Muscle layer of duodenum (tissue), 2 donors: Measurements from ENCODE around the gene LRFN2.
A peak's percentile ranks its signal among the peaks of the same experiment; 100 is the strongest.

ENCODE experiments used
- H3K27ac ChIP-seq: one replicate; pipeline ENCODE4 v1.7.0; 2013; ENCODE audit warnings: mild to moderate bottlenecking, low read length
- H3K27me3 ChIP-seq: one replicate; pipeline ENCODE4 v1.7.0; 2013; ENCODE audit warnings: low read depth, mild to moderate bottlenecking, control low read depth, low read length
- H3K36me3 ChIP-seq, 2 donors: one replicate each; pipeline ENCODE4 v1.7.0; 2013; ENCODE audit warnings: low read length in 2 of 2, control low read depth in 1 of 2, mild to moderate bottlenecking in 1 of 2; ENCODE audit not compliant: insufficient read depth in 2 of 2, control insufficient read depth in 1 of 2
- H3K4me1 ChIP-seq, 2 donors: one replicate each; pipeline ENCODE4 v1.7.0; 2013; ENCODE audit warnings: low read length in 2 of 2, mild to moderate bottlenecking in 2 of 2, control low read depth in 1 of 2, moderate library complexity in 1 of 2; ENCODE audit not compliant: insufficient read depth in 2 of 2, control insufficient read depth in 1 of 2
- H3K4me3 ChIP-seq, 2 donors: one replicate each; pipeline ENCODE4 v1.7.0; 2013; ENCODE audit warnings: low read length in 2 of 2, low read depth in 1 of 2, mild to moderate bottlenecking in 1 of 2
- H3K9me3 ChIP-seq, 2 donors: one replicate each; pipeline ENCODE4 v1.7.0; 2013; ENCODE audit warnings: low read length in 2 of 2, control low read depth in 1 of 2, mild to moderate bottlenecking in 1 of 2; ENCODE audit not compliant: control insufficient read depth in 1 of 2
- donor health status: healthy.

LRFN2 gene

GRCh38 chr6:40586369-40587201 is 579 bp downstream of the LRFN2 start:
- peak overlapping the region; percentile 37 to 70 for H3K4me3 ChIP-seq
- H3K4me1 ChIP-seq, result peaks cover 4 to 20% of the 10 kb centered on the region in 2 donors
- no peaks in the 10 kb centered on the region for H3K9me3 ChIP-seq
- H3K36me3 ChIP-seq, result no peaks in the 10 kb centered on the region
- H3K27ac ChIP-seq, result no peak overlapping the region
- H3K27me3 ChIP-seq, result peaks cover 18% of the 10 kb centered on the region

DNA sequence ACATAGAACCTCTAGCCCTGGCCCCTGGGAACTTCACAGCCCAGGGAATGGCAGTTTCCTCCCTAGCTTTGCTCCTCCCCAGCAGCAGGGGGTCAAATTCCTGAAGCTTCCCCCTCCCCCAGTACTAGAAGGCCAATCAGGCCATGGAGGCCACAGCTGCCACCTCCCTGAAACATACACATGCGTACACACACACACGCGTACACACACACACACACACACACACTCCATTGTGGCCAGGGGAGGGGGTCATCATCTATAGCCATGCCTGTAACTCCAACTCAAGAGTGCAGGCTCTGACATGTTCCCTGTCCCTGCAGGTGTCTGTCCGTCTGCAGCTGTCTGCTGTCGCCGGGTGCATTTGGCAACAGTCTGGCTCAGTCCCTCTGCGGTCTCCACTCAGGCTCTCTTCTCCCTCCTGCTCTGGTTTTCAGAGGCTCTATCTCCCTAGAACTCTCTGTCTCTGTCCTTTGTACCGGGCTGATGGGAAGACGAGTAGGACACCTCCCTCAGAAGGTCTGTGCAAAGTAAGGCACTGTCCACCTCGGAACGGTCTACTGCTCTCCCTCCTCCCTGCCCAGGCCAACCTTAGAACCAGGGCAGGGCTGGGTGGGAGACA is 1.4 kb downstream of the LRFN2 start:
- no peaks in the 10 kb centered on the region for H3K9me3 ChIP-seq
- H3K4me1 ChIP-seq, result peaks cover 4 to 20% of the 10 kb centered on the region in 2 donors
- peaks cover 18% of the 10 kb centered on the region for H3K27me3 ChIP-seq
- no peak overlapping the region for H3K27ac ChIP-seq
- H3K4me3 ChIP-seq, result no peak overlapping the region
- H3K36me3 ChIP-seq, result no peaks in the 10 kb centered on the region

DNA sequence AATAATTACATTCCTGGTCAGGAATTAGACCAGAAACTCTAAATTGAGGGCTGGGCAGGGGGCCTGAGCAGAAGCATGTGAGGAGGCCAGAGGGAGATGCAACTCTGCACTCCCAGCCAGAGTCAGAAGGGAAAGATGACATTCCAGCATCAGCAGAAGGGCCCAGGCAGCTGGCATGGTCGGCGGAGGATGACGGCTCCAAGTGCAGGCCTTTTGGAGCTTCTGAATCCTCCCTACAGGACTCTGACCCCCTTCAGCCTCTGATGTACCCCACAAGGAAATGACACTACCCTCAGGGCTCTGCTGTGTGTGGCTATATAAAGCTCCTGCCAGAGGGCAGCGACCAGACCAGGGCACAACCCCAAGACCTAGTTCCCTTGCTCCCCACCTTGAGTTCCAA is 1.9 kb downstream of the LRFN2 start:
- Histone ChIP-seq H3K27ac (no peak overlapping the region), H3K4me3 (no peak overlapping the region)

GRCh38 chr6:40584741-40585140 is 2.4 kb downstream of the LRFN2 start:
- H3K36me3 ChIP-seq, result no peaks in the 10 kb centered on the region
- H3K4me3 ChIP-seq, result no peak overlapping the region
- peaks cover 18% of the 10 kb centered on the region for H3K27me3 ChIP-seq
- peaks cover 4 to 20% of the 10 kb centered on the region in 2 donors for H3K4me1 ChIP-seq
- H3K27ac ChIP-seq, result no peak overlapping the region
- no peaks in the 10 kb centered on the region for H3K9me3 ChIP-seq

More for the DNA sequence above, 1.9 kb downstream of the LRFN2 start:
- Histone ChIP-seq H3K4me1 (peaks cover 4 to 20% of the 10 kb centered on the region in 2 donors), H3K27me3 (peaks cover 18% of the 10 kb centered on the region), H3K9me3 (no peaks in the 10 kb centered on the region), H3K36me3 (no peaks in the 10 kb centered on the region)

DNA sequence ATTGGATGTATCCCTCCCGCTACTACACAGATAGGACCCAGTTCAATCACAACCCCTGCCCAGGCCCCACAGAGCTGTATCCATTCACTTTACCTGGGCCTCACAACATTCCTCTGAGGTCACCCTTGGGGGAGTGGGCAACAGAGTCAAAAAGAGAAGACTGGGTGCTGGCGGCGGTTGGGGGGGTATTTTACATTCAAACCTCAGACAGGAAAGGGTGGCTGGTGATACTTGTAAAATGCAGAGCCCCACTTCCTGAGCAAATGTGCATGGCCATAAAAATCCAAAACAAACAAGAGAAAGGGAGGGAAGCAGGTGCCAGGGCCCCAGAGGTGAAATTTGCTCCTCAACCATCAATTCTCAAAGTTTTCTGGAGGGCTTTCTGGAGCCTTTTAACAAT is 3.5 kb downstream of the LRFN2 start:
- Histone ChIP-seq H3K9me3 (no peaks in the 10 kb centered on the region), H3K27me3 (peaks cover 18% of the 10 kb centered on the region), H3K36me3 (no peaks in the 10 kb centered on the region), H3K4me3 (no peak overlapping the region), H3K4me1 (peaks cover 4 to 20% of the 10 kb centered on the region in 2 donors), H3K27ac (no peak overlapping the region)

GRCh38 chr6:40582892-40583291 is 4.3 kb downstream of the LRFN2 start:
- Histone ChIP-seq H3K9me3 (no peaks in the 10 kb centered on the region), H3K36me3 (no peaks in the 10 kb centered on the region), H3K27ac (no peak overlapping the region), H3K4me1 (peaks cover 0 to 15% of the 10 kb centered on the region in 2 donors), H3K27me3 (peaks cover 11% of the 10 kb centered on the region), H3K4me3 (no peak overlapping the region)

DNA sequence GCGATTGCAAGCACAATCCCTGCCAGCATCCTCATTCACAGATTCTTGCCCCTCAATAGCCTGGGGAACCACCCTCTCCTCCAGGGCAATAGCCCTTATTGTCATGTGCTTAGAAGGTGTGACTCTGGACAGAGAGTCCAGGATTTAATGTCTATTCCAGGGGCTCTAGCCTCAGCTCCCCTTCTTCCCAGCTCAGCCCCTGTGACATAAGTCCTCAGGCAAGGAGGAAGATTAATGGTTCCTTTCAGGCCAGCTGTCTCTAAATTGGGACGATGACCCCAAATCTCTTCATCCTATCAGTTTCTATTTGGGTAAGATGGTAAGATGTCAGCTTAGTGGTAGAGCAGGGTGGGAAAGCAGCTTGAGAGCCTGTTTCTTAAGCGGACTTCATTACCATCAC is 8.1 kb downstream of the LRFN2 start:
- Histone ChIP-seq H3K4me1 (no peaks in the 10 kb centered on the region), H3K27me3 (no peaks in the 10 kb centered on the region), H3K4me3 (no peak overlapping the region), H3K36me3 (no peaks in the 10 kb centered on the region), H3K27ac (no peak overlapping the region), H3K9me3 (no peaks in the 10 kb centered on the region)

GRCh38 chr6:40577672-40578071 is 9.5 kb downstream of the LRFN2 start:
- Histone ChIP-seq H3K36me3 (no peaks in the 10 kb centered on the region), H3K4me1 (no peaks in the 10 kb centered on the region), H3K4me3 (no peak overlapping the region), H3K9me3 (no peaks in the 10 kb centered on the region), H3K27ac (no peak overlapping the region), H3K27me3 (no peaks in the 10 kb centered on the region)

GRCh38 chr6:40573221-40573620 is 13.9 kb downstream of the LRFN2 start:
- no peaks in the 10 kb centered on the region for H3K9me3 ChIP-seq
- H3K27ac ChIP-seq, result no peak overlapping the region
- no peaks in the 10 kb centered on the region for H3K36me3 ChIP-seq
- H3K4me3 ChIP-seq, result no peak overlapping the region
- no peaks in the 10 kb centered on the region for H3K4me1 ChIP-seq
- no peaks in the 10 kb centered on the region for H3K27me3 ChIP-seq

GRCh38 chr6:40569162-40569910 is 17.8 kb downstream of the LRFN2 start:
- Histone ChIP-seq H3K27ac (no peak overlapping the region), H3K27me3 (no peaks in the 10 kb centered on the region), H3K9me3 (no peaks in the 10 kb centered on the region), H3K4me3 (no peak overlapping the region), H3K4me1 (no peaks in the 10 kb centered on the region), H3K36me3 (no peaks in the 10 kb centered on the region)

- Histone ChIP-seq H3K4me1 (no peaks in the 10 kb centered on the region), H3K9me3 (no peaks in the 10 kb centered on the region), H3K36me3 (no peaks in the 10 kb centered on the region), H3K4me3 (no peak overlapping the region), H3K27me3 (no peaks in the 10 kb centered on the region), H3K27ac (no peak overlapping the region)
Measured at GRCh38 chr6:40568062-40568708, 19.0 kb downstream of the LRFN2 start.
